PC-3 (cell line): ENCODE results near the gene S100PBP. TPM values are rescaled to one million over a fixed set of nuclear protein-coding genes. Genes with fewer than 3 reads are reported as not detected.

Source experiments
- ATAC-seq: fragments of 200-7000 bp; cut with Tn5 transposase; 2 replicates; pipeline ENCODE4 v1.9.1; 2020; ENCODE audit warnings: mild to moderate bottlenecking, moderate library complexity
- BruUV-seq: library from RNA; stranded (reverse); fragments of 400-500 nt; replicated peaks from 2 replicates; lab custom pipeline; 2021; lab: Mats Ljungman, UMichigan
- CTCF ChIA-PET: fragments of 300-600 bp; sonication (Branson Sonifier 250); formaldehyde crosslinking; loops from one replicate; lab custom pipeline; 2022; ENCODE audit warnings: antibody characterized with exemption; lab: Charles Lee
- POLR2A ChIA-PET: fragments of 300-600 bp; sonication (Branson Sonifier 250); formaldehyde crosslinking; loops from one replicate; lab custom pipeline; 2022; ENCODE audit warnings: antibody characterized with exemption; ENCODE audit not compliant: unreplicated experiment; lab: Charles Lee
- DNase-seq: peaks from one replicate; pipeline ENCODE4 v3.0.0-alpha.2; 2015
- H2AFZ ChIP-seq: fragments of 300-600 bp; sonication (generic); 2 replicates; pipeline ENCODE4 v1.6.0; 2016; ENCODE audit warnings: antibody characterized with exemption, low read length
- H3F3A ChIP-seq: fragments of 300-600 bp; sonication (generic); one replicate; pipeline ENCODE4 v1.6.0; 2017; ENCODE audit warnings: antibody characterized with exemption, low read length, control low read depth, mild to moderate bottlenecking; ENCODE audit not compliant: unreplicated experiment
- H3K27ac ChIP-seq: fragments of 300-600 bp; sonication (generic); 2 replicates; pipeline ENCODE4 v1.5.1; 2016; ENCODE audit warnings: mild to moderate bottlenecking, low read length
- H3K27me3 ChIP-seq: fragments of 300-600 bp; sonication (generic); 2 replicates; pipeline ENCODE4 v1.6.1; 2016; ENCODE audit warnings: low read length, mixed read lengths
- H3K36me3 ChIP-seq: fragments of 300-600 bp; sonication (generic); 2 replicates; pipeline ENCODE4 v1.6.1; 2016; ENCODE audit warnings: low read depth, mixed run types, low read length, mixed read lengths
- H3K4me1 ChIP-seq: fragments of 300-600 bp; sonication (generic); 2 replicates; pipeline ENCODE4 v1.5.1; 2016; ENCODE audit warnings: low read length; ENCODE audit not compliant: insufficient read depth
- H3K4me2 ChIP-seq: fragments of 300-600 bp; sonication (generic); 2 replicates; pipeline ENCODE4 v1.6.0; 2016; ENCODE audit warnings: low read length
- H3K4me3 ChIP-seq: fragments of 300-600 bp; sonication (generic); 2 replicates; pipeline ENCODE4 v1.5.1; 2016; ENCODE audit warnings: mild to moderate bottlenecking, low read length, mixed read lengths
- H3K79me2 ChIP-seq: fragments of 300-600 bp; sonication (generic); 2 replicates; pipeline ENCODE4 v1.6.1; 2017; ENCODE audit warnings: low read length, mixed read lengths
- H3K9ac ChIP-seq: fragments of 300-600 bp; sonication (generic); 2 replicates; pipeline ENCODE4 v1.6.0; 2016; ENCODE audit warnings: mild to moderate bottlenecking, low read length
- H3K9me2 ChIP-seq: fragments of 300-600 bp; sonication (generic); replicated peaks from 2 replicates; pipeline ENCODE4 v1.6.1; 2016; ENCODE audit warnings: mixed run types, low read length, mixed read lengths
- H3K9me3 ChIP-seq: fragments of 300-600 bp; sonication (generic); 2 replicates; pipeline ENCODE4 v1.6.1; 2016; ENCODE audit warnings: low read length, mixed read lengths
- H4K20me1 ChIP-seq: fragments of 300-600 bp; sonication (generic); 2 replicates; pipeline ENCODE4 v1.6.1; 2016; ENCODE audit warnings: low read length, mixed read lengths
- EZH2 ChIP-seq: fragments of 300-600 bp; sonication (generic); IDR thresholded peaks from one replicate; pipeline ENCODE4 v1.6.1; 2017; ENCODE audit warnings: antibody characterized with exemption, mild to moderate bottlenecking, low read length; ENCODE audit not compliant: unreplicated experiment
- EZH2phosphoT487 ChIP-seq: fragments of 300-600 bp; sonication (generic); IDR thresholded peaks from 2 replicates; pipeline ENCODE4 v1.6.1; 2018; ENCODE audit warnings: mild to moderate bottlenecking, antibody characterized with exemption, low read length, borderline replicate concordance
- intact Hi-C: fragments of 100-400 bp; cut with micrococcal nuclease; formaldehyde crosslinking; loops from 2 replicates; pipeline ENCODE4 v1.9.0; 2023
- total RNA-seq: library from RNA; depleted of rRNA; stranded (reverse); fragments of >200 nt; gene quantifications from 2 replicates; pipeline ENCODE4 v1.2.3, GENCODE V29; 2014
- TF ChIP-seq, protein P1 (sequence below): fragments of 300-600 bp; sonication (generic); conservative IDR thresholded peaks from 2 replicates; pipeline ENCODE4 v1.5.1; 2017; ENCODE audit warnings: antibody characterized with exemption, low read depth, mild to moderate bottlenecking, low read length

S100PBP gene
- total RNA-seq, 1 experiment from 2014 or later, result 13.2 TPM

DNA sequence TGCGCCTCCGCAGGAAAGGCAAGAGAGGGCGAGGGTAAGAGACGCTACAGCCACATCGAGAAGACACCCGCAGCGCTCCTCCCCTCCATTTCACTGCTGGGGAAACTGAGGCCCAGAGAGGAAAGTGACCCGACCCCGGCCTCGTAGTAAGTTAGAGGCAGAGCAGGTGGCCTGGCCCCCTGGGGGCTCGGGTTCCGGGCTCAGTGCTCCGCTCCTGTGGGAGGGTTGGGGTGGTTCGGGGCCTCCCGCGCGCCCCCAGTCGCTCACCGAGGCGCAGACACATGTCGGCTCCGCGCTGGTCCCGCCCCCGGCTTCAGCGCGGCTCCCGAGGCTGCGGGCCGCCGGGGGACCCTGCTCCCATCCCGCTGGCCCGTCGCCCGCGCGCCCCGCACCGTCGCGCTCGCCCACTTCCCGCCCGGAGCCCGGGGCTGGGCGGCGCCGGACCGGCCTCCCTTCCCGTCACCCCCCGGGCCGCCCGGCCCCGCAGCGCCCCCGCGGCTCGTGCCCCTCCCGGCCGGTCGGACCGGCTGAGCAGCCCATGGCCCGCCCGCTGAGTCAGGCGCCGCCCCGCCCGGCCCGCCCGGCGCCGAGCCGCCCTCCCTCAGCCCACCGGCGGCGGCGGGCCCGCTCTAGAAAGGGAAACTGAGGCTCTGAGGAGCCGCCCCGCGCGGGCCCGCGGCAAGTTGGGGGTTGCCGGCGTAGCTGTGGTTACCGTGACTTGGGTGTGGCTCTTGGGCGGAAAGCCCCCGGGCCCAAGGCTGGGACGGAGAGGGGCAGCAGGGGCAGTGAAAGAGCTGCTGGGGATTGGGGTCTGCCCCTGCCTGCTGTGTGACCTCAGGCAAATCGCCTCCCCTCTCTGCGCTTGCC is 83.7 kb downstream of the S100PBP start, which contains the start of gene TMEM54:
TMEM54 (minus strand) TSS at position 434 of the 867 bp plus-strand sequence; CDS start at position 283, 151 bp downstream.
- H3K4me3 ChIP-seq, result peak within 1 kb of the TSS; percentile 92
- H3K79me2 ChIP-seq, result peaks cover 13% of the 10 kb centered on the region
- no TSS peak for BruUV-seq
- peak within 1 kb of the TSS; percentile 99 for H2AFZ ChIP-seq
- H3K9me3 ChIP-seq, result no peaks in the 10 kb centered on the region
- H3K27me3 ChIP-seq, result no peaks in the 10 kb centered on the region
- TF ChIP-seq, protein P1, sequence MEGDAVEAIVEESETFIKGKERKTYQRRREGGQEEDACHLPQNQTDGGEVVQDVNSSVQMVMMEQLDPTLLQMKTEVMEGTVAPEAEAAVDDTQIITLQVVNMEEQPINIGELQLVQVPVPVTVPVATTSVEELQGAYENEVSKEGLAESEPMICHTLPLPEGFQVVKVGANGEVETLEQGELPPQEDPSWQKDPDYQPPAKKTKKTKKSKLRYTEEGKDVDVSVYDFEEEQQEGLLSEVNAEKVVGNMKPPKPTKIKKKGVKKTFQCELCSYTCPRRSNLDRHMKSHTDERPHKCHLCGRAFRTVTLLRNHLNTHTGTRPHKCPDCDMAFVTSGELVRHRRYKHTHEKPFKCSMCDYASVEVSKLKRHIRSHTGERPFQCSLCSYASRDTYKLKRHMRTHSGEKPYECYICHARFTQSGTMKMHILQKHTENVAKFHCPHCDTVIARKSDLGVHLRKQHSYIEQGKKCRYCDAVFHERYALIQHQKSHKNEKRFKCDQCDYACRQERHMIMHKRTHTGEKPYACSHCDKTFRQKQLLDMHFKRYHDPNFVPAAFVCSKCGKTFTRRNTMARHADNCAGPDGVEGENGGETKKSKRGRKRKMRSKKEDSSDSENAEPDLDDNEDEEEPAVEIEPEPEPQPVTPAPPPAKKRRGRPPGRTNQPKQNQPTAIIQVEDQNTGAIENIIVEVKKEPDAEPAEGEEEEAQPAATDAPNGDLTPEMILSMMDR, result 0 out of 2 replicates have a peak, but pooled peaks have one; percentile 9
- TF ChIP-seq EZH2phosphoT487, result no peak
- TF ChIP-seq EZH2, result no peak
- intact Hi-C loops, result no loop called here
- H3F3A ChIP-seq, result no peaks in the 10 kb centered on the region
- no peaks in the 10 kb centered on the region for H3K9me2 ChIP-seq
- peak; percentile 79 for ATAC-seq
- H3K36me3 ChIP-seq, result no peaks in the 10 kb centered on the region
- H3K9ac ChIP-seq, result peak within 1 kb of the TSS; percentile 77
- DNase-seq, result peak; percentile 76
- no peaks in the 10 kb centered on the region for H4K20me1 ChIP-seq
- H3K4me2 ChIP-seq, result peak within 1 kb of the TSS; percentile 100
- H3K27ac ChIP-seq, result no peak within 1 kb of the TSS
- ChIA-PET CTCF (no interaction called here), POLR2A (no interaction called here)
- peaks cover 10% of the 10 kb centered on the region for H3K4me1 ChIP-seq

DNA sequence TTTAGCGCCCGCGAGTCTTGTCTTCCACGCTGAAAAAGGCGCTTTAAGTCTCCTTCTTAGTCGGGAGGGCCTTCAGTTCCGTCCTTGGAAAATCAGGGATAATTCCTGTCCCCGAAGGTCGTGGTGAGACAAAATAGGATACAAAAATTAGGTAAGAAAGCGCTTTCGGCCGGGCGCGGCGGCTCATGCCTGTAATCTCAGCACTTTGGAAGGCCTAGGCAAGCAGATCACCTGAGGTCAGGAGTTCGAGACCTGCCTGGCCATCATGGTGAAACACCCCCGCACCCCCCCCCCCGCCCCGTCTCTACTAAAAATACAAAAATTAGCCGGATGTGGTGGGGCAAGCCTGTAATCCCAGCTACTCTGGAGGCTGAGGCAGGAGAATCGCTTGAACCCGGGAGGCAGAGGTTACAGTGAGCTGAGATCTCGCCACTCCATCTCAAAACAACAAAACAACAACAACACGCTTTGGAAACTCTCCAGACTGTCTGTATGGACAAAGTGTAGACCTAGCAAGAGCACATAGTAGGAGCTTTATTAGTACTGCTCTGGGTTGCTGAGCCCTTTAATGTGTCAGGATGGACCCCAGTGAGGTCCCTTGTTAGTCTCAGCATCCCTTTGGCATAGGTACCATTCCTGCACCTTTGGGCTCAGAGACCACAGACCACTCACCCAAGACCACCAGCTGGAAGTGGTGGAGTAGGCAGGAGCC is 84.5 kb downstream of the S100PBP start:
- peak overlapping the region; percentile 99 for H2AFZ ChIP-seq
- ATAC-seq (no peak), DNase-seq (no peak)
- H3K79me2 ChIP-seq, result peaks cover 13% of the 10 kb centered on the region
- intact Hi-C loops, result no loop called here
- peak overlapping the region; percentile 80 for H3K4me3 ChIP-seq
- TF ChIP-seq EZH2, result no peak
- no peak for TF ChIP-seq EZH2phosphoT487
- TF ChIP-seq, protein P1, result no peak
- no peaks in the 10 kb centered on the region for H3F3A ChIP-seq
- H3K27me3 ChIP-seq, result no peaks in the 10 kb centered on the region
- TSS peak; percentile 63 for BruUV-seq
- CTCF ChIA-PET, result no interaction called here
- H3K4me1 ChIP-seq, result peaks cover 10% of the 10 kb centered on the region
- no peak overlapping the region for H3K27ac ChIP-seq
- no peaks in the 10 kb centered on the region for H4K20me1 ChIP-seq
- H3K9me2 ChIP-seq, result no peaks in the 10 kb centered on the region
- H3K9me3 ChIP-seq, result no peaks in the 10 kb centered on the region
- peak overlapping the region; percentile 99 for H3K4me2 ChIP-seq
- no peaks in the 10 kb centered on the region for H3K36me3 ChIP-seq
- peak overlapping the region; percentile 76 for H3K9ac ChIP-seq
- POLR2A ChIA-PET, result no interaction called here
